Central memory CD8-positive, alpha-beta T cell (primary cell): ENCODE results near the gene SGCD.
A peak's percentile ranks its signal among the peaks of the same experiment; 100 is the strongest.

Source experiments
- ATAC-seq: fragments of 150-1000 bp; cut with Tn5 transposase; replicated peaks from 2 replicates; pipeline ENCODE4 v1.10.0; 2022; ENCODE audit warnings: mild to moderate bottlenecking, moderate FRiP score, moderate number of reproducible peaks; ENCODE audit not compliant: poor library complexity, severe bottlenecking; ENCODE audit errors: extremely low read depth
- DNase-seq, 2 donors: peaks; one replicate each; pipeline ENCODE4 v3.0.0; 2021; ENCODE audit warnings: low spot score in 2 of 2
- H3K27ac Mint-ChIP-seq: one replicate; pipeline ENCODE4 v1.8.0; 2022; ENCODE audit warnings: low read depth, mild to moderate bottlenecking, moderate library complexity, mixed read lengths
- H3K27me3 Mint-ChIP-seq: one replicate; pipeline ENCODE4 v1.8.0; 2022; ENCODE audit warnings: mixed read lengths
- H3K36me3 Mint-ChIP-seq: one replicate; pipeline ENCODE4 v1.8.0; 2022; ENCODE audit warnings: mild to moderate bottlenecking, moderate library complexity, mixed read lengths; ENCODE audit not compliant: insufficient read depth
- H3K4me1 Mint-ChIP-seq: one replicate; pipeline ENCODE4 v1.8.0; 2022; ENCODE audit warnings: mixed read lengths
- H3K4me3 Mint-ChIP-seq: one replicate; pipeline ENCODE4 v1.8.0; 2022; ENCODE audit warnings: mild to moderate bottlenecking, moderate library complexity, mixed read lengths
- H3K9me3 Mint-ChIP-seq: one replicate; pipeline ENCODE4 v1.8.0; 2022; ENCODE audit warnings: mixed read lengths

The SGCD gene

GRCh38 chr5:156395306-156395675 lies 68.3 kb downstream of the SGCD start:
- peaks cover 10% of the 10 kb centered on the region for H3K27me3 Mint-ChIP-seq
- DNase-seq: no peak
- no peaks in the 10 kb centered on the region for H3K36me3 Mint-ChIP-seq
- no peak for ATAC-seq
- H3K4me3 Mint-ChIP-seq: no peak overlapping the region
- no peak overlapping the region for H3K27ac Mint-ChIP-seq
- H3K9me3 Mint-ChIP-seq: no peaks in the 10 kb centered on the region
- H3K4me1 Mint-ChIP-seq: no peaks in the 10 kb centered on the region

GRCh38 chr5:156396063-156396829 lies 69.3 kb downstream of the SGCD start:
- Mint-ChIP-seq H3K36me3 (no peaks in the 10 kb centered on the region), H3K4me3 (no peak overlapping the region), H3K27me3 (peaks cover 10% of the 10 kb centered on the region), H3K27ac (no peak overlapping the region), H3K4me1 (no peaks in the 10 kb centered on the region), H3K9me3 (no peaks in the 10 kb centered on the region)
- no peak for ATAC-seq
- DNase-seq: no peak

GRCh38 chr5:156396830-156397081 lies 69.8 kb downstream of the SGCD start:
- ATAC-seq (no peak), DNase-seq (no peak)
- no peaks in the 10 kb centered on the region for H3K9me3 Mint-ChIP-seq
- H3K4me1 Mint-ChIP-seq: peaks cover 3% of the 10 kb centered on the region
- H3K27ac Mint-ChIP-seq: no peak overlapping the region
- no peaks in the 10 kb centered on the region for H3K36me3 Mint-ChIP-seq
- H3K27me3 Mint-ChIP-seq: peaks cover 8% of the 10 kb centered on the region
- no peak overlapping the region for H3K4me3 Mint-ChIP-seq

GRCh38 chr5:156399323-156399722 lies 72.4 kb downstream of the SGCD start:
- Mint-ChIP-seq H3K4me1 (peaks cover 11% of the 10 kb centered on the region), H3K9me3 (no peaks in the 10 kb centered on the region), H3K27me3 (no peaks in the 10 kb centered on the region), H3K36me3 (no peaks in the 10 kb centered on the region), H3K4me3 (no peak overlapping the region), H3K27ac (no peak overlapping the region)
- DNase-seq: no peak
- no peak for ATAC-seq

- Mint-ChIP-seq H3K9me3 (no peaks in the 10 kb centered on the region), H3K27me3 (no peaks in the 10 kb centered on the region), H3K4me1 (peaks cover 11% of the 10 kb centered on the region), H3K27ac (no peak overlapping the region), H3K36me3 (no peaks in the 10 kb centered on the region), H3K4me3 (no peak overlapping the region)
- ATAC-seq: no peak
- no peak for DNase-seq
Measured at GRCh38 chr5:156400231-156400986, 73.4 kb downstream of the SGCD start.

GRCh38 chr5:156401804-156402203 lies 74.8 kb downstream of the SGCD start:
- Mint-ChIP-seq H3K27ac (peak overlapping the region; percentile 77), H3K4me3 (peak overlapping the region; percentile 64), H3K27me3 (no peaks in the 10 kb centered on the region), H3K4me1 (peaks cover 11% of the 10 kb centered on the region), H3K9me3 (no peaks in the 10 kb centered on the region), H3K36me3 (no peaks in the 10 kb centered on the region)
- ATAC-seq: no peak
- DNase-seq: no peak

- Mint-ChIP-seq H3K9me3 (no peaks in the 10 kb centered on the region), H3K27ac (peak overlapping the region; percentile 77), H3K4me1 (peaks cover 11% of the 10 kb centered on the region), H3K4me3 (peak overlapping the region; percentile 64), H3K36me3 (no peaks in the 10 kb centered on the region), H3K27me3 (no peaks in the 10 kb centered on the region)
- ATAC-seq: peak; percentile 83
- peak in 1 of 2 donors; percentile 32 for DNase-seq
Measured at GRCh38 chr5:156402387-156402921, 75.5 kb downstream of the SGCD start.

GRCh38 chr5:156405988-156406387 lies 79.0 kb downstream of the SGCD start:
- Mint-ChIP-seq H3K36me3 (no peaks in the 10 kb centered on the region), H3K4me1 (peaks cover 11% of the 10 kb centered on the region), H3K27ac (no peak overlapping the region)

GRCh38 chr5:156407251-156407650 lies 80.3 kb downstream of the SGCD start:
- Mint-ChIP-seq H3K9me3 (no peaks in the 10 kb centered on the region), H3K27me3 (peaks cover 10% of the 10 kb centered on the region), H3K27ac (no peak overlapping the region), H3K36me3 (no peaks in the 10 kb centered on the region), H3K4me1 (peaks cover 3% of the 10 kb centered on the region), H3K4me3 (no peak overlapping the region)
- ATAC-seq: no peak
- DNase-seq: no peak

More at GRCh38 chr5:156405988-156406387, 79.0 kb downstream of the SGCD start:
- no peak for ATAC-seq
- no peaks in the 10 kb centered on the region for H3K9me3 Mint-ChIP-seq
- H3K27me3 Mint-ChIP-seq: peaks cover 10% of the 10 kb centered on the region
- no peak for DNase-seq
- H3K4me3 Mint-ChIP-seq: no peak overlapping the region

- no peak for DNase-seq
- H3K36me3 Mint-ChIP-seq: no peaks in the 10 kb centered on the region
- no peak for ATAC-seq
- peaks cover 10% of the 10 kb centered on the region for H3K27me3 Mint-ChIP-seq
- H3K4me3 Mint-ChIP-seq: no peak overlapping the region
- no peak overlapping the region for H3K27ac Mint-ChIP-seq
- no peaks in the 10 kb centered on the region for H3K9me3 Mint-ChIP-seq
- H3K4me1 Mint-ChIP-seq: no peaks in the 10 kb centered on the region
Measured at GRCh38 chr5:156409834-156410233, 82.9 kb downstream of the SGCD start.

GRCh38 chr5:156411185-156411613 lies 84.2 kb downstream of the SGCD start:
- H3K4me1 Mint-ChIP-seq: no peaks in the 10 kb centered on the region

GRCh38 chr5:156411957-156412356 lies 85.0 kb downstream of the SGCD start:
- no peaks in the 10 kb centered on the region for H3K9me3 Mint-ChIP-seq
- H3K27me3 Mint-ChIP-seq: peaks cover 10% of the 10 kb centered on the region
- no peak overlapping the region for H3K4me3 Mint-ChIP-seq
- no peak for DNase-seq
- H3K27ac Mint-ChIP-seq: no peak overlapping the region
- H3K4me1 Mint-ChIP-seq: no peaks in the 10 kb centered on the region
- H3K36me3 Mint-ChIP-seq: no peaks in the 10 kb centered on the region
- ATAC-seq: no peak

More at GRCh38 chr5:156411185-156411613, 84.2 kb downstream of the SGCD start:
- no peak overlapping the region for H3K4me3 Mint-ChIP-seq
- no peaks in the 10 kb centered on the region for H3K9me3 Mint-ChIP-seq
- H3K36me3 Mint-ChIP-seq: no peaks in the 10 kb centered on the region
- peaks cover 10% of the 10 kb centered on the region for H3K27me3 Mint-ChIP-seq
- DNase-seq (no peak), ATAC-seq (no peak)
- H3K27ac Mint-ChIP-seq: no peak overlapping the region

GRCh38 chr5:156414391-156414790 lies 87.4 kb downstream of the SGCD start:
- no peaks in the 10 kb centered on the region for H3K4me1 Mint-ChIP-seq
- peaks cover 1% of the 10 kb centered on the region for H3K27me3 Mint-ChIP-seq
- ATAC-seq (no peak), DNase-seq (no peak)
- H3K27ac Mint-ChIP-seq: no peak overlapping the region
- no peaks in the 10 kb centered on the region for H3K9me3 Mint-ChIP-seq
- no peaks in the 10 kb centered on the region for H3K36me3 Mint-ChIP-seq
- H3K4me3 Mint-ChIP-seq: no peak overlapping the region
